GM18499 (cell line): ENCODE results near the gene LCAT.
"Not testable (repeated sequence)": the region's sequence is repeated elsewhere in the genome, so short reads cannot be mapped to it uniquely, and the experiment has no call there.

Experiments used
- ATAC-seq: cut with Tn5 transposase; IDR thresholded peaks from one replicate; pipeline ENCODE4 v1.9.1; 2021; ENCODE audit warnings: moderate number of reproducible peaks; ENCODE audit not compliant: insufficient read depth, unreplicated experiment

Gene LCAT

GRCh38 chr16:67917140-67917851, 26.6 kb downstream of the LCAT start:
- no peak for ATAC-seq

- ATAC-seq, result no peak
Measured at GRCh38 chr16:67915831-67916723, 27.8 kb downstream of the LCAT start.

GRCh38 chr16:67915496-67915769, 28.5 kb downstream of the LCAT start:
- not testable (repeated sequence) for ATAC-seq

- no peak for ATAC-seq
Measured at GRCh38 chr16:67914758-67915495, 29.0 kb downstream of the LCAT start.

GRCh38 chr16:67910158-67910557, 33.8 kb downstream of the LCAT start:
- ATAC-seq, result no peak

GRCh38 chr16:67909056-67909742, 34.7 kb downstream of the LCAT start:
- no peak for ATAC-seq

GRCh38 chr16:67907397-67908180, 36.3 kb downstream of the LCAT start:
- ATAC-seq, result no peak

- ATAC-seq, result no peak
Measured at GRCh38 chr16:67902831-67903230, 41.1 kb downstream of the LCAT start.

GRCh38 chr16:67901734-67902133, 42.2 kb downstream of the LCAT start:
- ATAC-seq, result no peak

- ATAC-seq, result no peak
Measured at GRCh38 chr16:67897231-67897630, 46.7 kb downstream of the LCAT start.

- ATAC-seq, result no peak
Measured at GRCh38 chr16:67893743-67894399, 50.0 kb downstream of the LCAT start.

GRCh38 chr16:67892899-67893742, 50.8 kb downstream of the LCAT start, which contains the start of gene PSKH1:
Gene PSKH1, plus strand, starts transcription at chr16:67893254. Its CDS starts 15,496 bp downstream, at chr16:67908750.
- ATAC-seq, result no peak

GRCh38 chr16:67892375-67892774, 51.5 kb downstream of the LCAT start:
- ATAC-seq, result no peak
